ENCODE data around the gene ETNPPL. TPM values are rescaled to one million over a fixed set of nuclear protein-coding genes. Genes with fewer than 3 reads are reported as not detected.
A peak's percentile ranks its signal among the peaks of the same experiment; 100 is the strongest.

Gene ETNPPL
- not detected in 2 replicates for total RNA-seq (2011; cell fraction: chromatin; rRNA removed; ENCODE audit: low replicate concordance)
- not detected in 2 replicates for total RNA-seq (2011; cell fraction: nucleolus; rRNA removed)
- not detected in 2 replicates for total RNA-seq (2011; cell fraction: nucleoplasm; rRNA removed)
- total RNA-seq (2014; rRNA removed) (0.14 TPM in 1 of 2 replicates, not detected in the other), total RNA-seq (2014; rRNA removed; fragmentation: Illumina TruSeq; extraction: Trizol) (not detected in 2 replicates), total RNA-seq (2015; rRNA removed; fragmentation: Illumina TruSeq; extraction: Trizol) (not detected in 2 replicates), total RNA-seq (2021) (not detected in 2 replicates), polyA plus RNA-seq (2011; rRNA removed) (not detected in 2 replicates), polyA plus RNA-seq (2014; fragmentation: Illumina TruSeq; extraction: Trizol) (not detected in 2 replicates), polyA plus RNA-seq (2014; fragmentation: Nextera tagmentation; extraction: Ambion mirVana) (under 1 TPM in 1 of 2 experiments, not detected in 1; 0.06 TPM), polyA plus RNA-seq (2014; rRNA removed) (not detected in 2 replicates), polyA minus RNA-seq (2011; rRNA and poly(A)+ RNA removed) (not detected in 2 replicates), Bru-seq, nascent RNA (not detected), BruChase-seq, experiment 1, labeled RNA remaining after a 2-hour chase (not detected), BruChase-seq, experiment 2, labeled RNA remaining after a 6-hour chase (not detected)
- not detected in 2 replicates for polyA plus RNA-seq (2011; cell fraction: cytosol; rRNA removed)
- not detected in 2 replicates for polyA plus RNA-seq (2011; cell fraction: nucleus; rRNA removed)
- not detected in 2 replicates for polyA plus RNA-seq (2012)
- polyA minus RNA-seq (2011; cell fraction: cytosol; rRNA and poly(A)+ RNA removed) = not detected in 2 replicates
- not detected in 2 replicates for polyA minus RNA-seq (2011; cell fraction: nucleus; rRNA and poly(A)+ RNA removed)
- long read RNA-seq, experiment 1 = 0 reads
- long read RNA-seq, experiment 2 = 0 reads
- long read RNA-seq, experiment 3 = 0 reads

DNA sequence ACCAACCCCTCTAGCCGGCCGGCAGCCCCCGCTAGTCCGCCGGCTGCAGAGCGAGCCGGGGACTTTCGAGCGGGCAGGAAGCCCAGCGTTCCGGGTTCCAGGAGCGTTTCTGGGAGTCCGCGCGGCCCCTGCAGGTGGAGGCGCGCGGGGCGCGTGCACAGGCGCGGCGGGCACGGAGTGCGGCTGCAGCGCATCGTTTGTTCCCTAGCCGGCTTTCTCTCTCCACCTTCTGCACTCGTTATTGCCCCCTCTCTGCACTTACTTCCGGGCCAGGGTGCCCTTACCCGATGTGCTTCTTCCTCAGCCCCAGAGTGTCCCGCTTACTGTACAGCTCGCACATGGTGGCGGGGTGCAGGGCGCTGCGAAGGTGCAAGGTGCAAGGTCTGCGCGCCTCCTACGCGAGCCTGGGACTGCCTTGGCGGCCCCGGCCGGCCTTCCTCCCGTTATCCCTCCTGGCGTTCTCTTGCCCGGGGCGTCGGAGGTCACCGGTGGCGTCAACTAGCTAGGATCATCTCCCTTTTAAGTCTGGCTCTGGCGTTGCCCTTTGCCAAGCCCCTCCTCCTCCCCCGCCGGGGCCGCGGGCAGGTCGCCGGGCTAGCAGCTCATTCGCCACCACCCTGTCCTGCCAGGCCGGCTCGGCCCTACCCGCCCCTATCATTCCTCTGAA is at the start of gene ETNPPL:
Gene ETNPPL, minus strand, starts transcription at position 495 of the 667 bp plus-strand sequence. Its CDS starts 155 bp downstream, at position 340.
- Histone ChIP-seq H3K4me2 (ENCODE audit: insufficient read depth, low read length) (peak within 1 kb of the TSS; percentile 72), H3K27me3 (ENCODE audit: control insufficient read depth in 2 of 2, insufficient read depth in 2 of 2, low read length in 2 of 2) (peaks cover 27 to 28% of the 10 kb centered on the region in 2 experiments), H3K9me1 (ENCODE audit: control insufficient read depth, insufficient read depth, low read length) (no peaks in the 10 kb centered on the region), H3K27ac (ENCODE audit: extremely low read depth, low read depth, low read length) (no peak within 1 kb of the TSS), H3K79me2 (ENCODE audit: control insufficient read depth, insufficient read depth, low read length) (no peaks in the 10 kb centered on the region), H3K9me3 (replicated peaks; ENCODE audit: control insufficient read depth, insufficient read depth, low read depth, low read length) (no peaks in the 10 kb centered on the region), H2AFZ (ENCODE audit: low read depth, low read length) (peak within 1 kb of the TSS; percentile 75), H3K4me1 (replicated peaks in 1 of 2; ENCODE audit: control insufficient read depth in 2 of 2, insufficient read depth in 2 of 2, low read length in 2 of 2) (peaks cover 0 to 11% of the 10 kb centered on the region in 2 experiments; a peak in 3 of 5 replicates), H3K4me3 (peak within 1 kb of the TSS; percentile 20), H3K36me3 (ENCODE audit: control insufficient read depth, insufficient read depth, low read length) (no peaks in the 10 kb centered on the region), H4K20me1 (replicated peaks; ENCODE audit: control insufficient read depth, insufficient read depth, low read length) (no peaks in the 10 kb centered on the region), H3K9ac (ENCODE audit: insufficient read depth in 1 of 2, low read depth in 2 of 2, low read length in 2 of 2) (peak within 1 kb of the TSS in 1 of 2 experiments; percentile 2; a peak in 2 of 4 replicates)
- CTCF ChIA-PET (ENCODE audit: low intra/inter-chr PET ratio) = no interaction called here
- no peak for DNase-seq (ENCODE audit: extremely low read depth in 1 of 4, low spot score in 3 of 4)
- intact Hi-C loops (cut with micrococcal nuclease) = no loop called here
- 37% methylated on average over 54 of the region's 61 CpGs for WGBS (ENCODE audit: insufficient coverage, low coverage, missing lambda C conversion rate)
- POLR2A ChIA-PET = no interaction called here
- peak; percentile 71 for ATAC-seq
- in situ Hi-C loops (cut with MboI) = no loop called here
- BruUV-seq (replicated peaks) = no TSS peak
- FAIRE-seq = no peak
- no peak for TF ChIP-seq TAF1 (IDR thresholded peaks at IDR 0.05; ENCODE audit: control insufficient read depth, extremely low read depth, insufficient read depth, low read length, severe bottlenecking)
- no peak for TF ChIP-seq BRD9 (IDR thresholded peaks at IDR 0.05; ENCODE audit: low read depth, partially characterized antibody)
- TF ChIP-seq, protein P1, sequence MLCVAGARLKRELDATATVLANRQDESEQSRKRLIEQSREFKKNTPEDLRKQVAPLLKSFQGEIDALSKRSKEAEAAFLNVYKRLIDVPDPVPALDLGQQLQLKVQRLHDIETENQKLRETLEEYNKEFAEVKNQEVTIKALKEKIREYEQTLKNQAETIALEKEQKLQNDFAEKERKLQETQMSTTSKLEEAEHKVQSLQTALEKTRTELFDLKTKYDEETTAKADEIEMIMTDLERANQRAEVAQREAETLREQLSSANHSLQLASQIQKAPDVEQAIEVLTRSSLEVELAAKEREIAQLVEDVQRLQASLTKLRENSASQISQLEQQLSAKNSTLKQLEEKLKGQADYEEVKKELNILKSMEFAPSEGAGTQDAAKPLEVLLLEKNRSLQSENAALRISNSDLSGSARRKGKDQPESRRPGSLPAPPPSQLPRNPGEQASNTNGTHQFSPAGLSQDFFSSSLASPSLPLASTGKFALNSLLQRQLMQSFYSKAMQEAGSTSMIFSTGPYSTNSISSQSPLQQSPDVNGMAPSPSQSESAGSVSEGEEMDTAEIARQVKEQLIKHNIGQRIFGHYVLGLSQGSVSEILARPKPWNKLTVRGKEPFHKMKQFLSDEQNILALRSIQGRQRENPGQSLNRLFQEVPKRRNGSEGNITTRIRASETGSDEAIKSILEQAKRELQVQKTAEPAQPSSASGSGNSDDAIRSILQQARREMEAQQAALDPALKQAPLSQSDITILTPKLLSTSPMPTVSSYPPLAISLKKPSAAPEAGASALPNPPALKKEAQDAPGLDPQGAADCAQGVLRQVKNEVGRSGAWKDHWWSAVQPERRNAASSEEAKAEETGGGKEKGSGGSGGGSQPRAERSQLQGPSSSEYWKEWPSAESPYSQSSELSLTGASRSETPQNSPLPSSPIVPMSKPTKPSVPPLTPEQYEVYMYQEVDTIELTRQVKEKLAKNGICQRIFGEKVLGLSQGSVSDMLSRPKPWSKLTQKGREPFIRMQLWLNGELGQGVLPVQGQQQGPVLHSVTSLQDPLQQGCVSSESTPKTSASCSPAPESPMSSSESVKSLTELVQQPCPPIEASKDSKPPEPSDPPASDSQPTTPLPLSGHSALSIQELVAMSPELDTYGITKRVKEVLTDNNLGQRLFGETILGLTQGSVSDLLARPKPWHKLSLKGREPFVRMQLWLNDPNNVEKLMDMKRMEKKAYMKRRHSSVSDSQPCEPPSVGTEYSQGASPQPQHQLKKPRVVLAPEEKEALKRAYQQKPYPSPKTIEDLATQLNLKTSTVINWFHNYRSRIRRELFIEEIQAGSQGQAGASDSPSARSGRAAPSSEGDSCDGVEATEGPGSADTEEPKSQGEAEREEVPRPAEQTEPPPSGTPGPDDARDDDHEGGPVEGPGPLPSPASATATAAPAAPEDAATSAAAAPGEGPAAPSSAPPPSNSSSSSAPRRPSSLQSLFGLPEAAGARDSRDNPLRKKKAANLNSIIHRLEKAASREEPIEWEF (CRISPR knock-in tag; IDR thresholded peaks at IDR 0.05) = no peak
- TF ChIP-seq, protein P2, sequence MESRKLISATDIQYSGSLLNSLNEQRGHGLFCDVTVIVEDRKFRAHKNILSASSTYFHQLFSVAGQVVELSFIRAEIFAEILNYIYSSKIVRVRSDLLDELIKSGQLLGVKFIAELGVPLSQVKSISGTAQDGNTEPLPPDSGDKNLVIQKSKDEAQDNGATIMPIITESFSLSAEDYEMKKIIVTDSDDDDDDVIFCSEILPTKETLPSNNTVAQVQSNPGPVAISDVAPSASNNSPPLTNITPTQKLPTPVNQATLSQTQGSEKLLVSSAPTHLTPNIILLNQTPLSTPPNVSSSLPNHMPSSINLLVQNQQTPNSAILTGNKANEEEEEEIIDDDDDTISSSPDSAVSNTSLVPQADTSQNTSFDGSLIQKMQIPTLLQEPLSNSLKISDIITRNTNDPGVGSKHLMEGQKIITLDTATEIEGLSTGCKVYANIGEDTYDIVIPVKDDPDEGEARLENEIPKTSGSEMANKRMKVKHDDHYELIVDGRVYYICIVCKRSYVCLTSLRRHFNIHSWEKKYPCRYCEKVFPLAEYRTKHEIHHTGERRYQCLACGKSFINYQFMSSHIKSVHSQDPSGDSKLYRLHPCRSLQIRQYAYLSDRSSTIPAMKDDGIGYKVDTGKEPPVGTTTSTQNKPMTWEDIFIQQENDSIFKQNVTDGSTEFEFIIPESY (CRISPR knock-in tag; IDR thresholded peaks at IDR 0.05) = peak; percentile 75; the same call in 1 of the 2 replicates
- no peak for TF ChIP-seq CBX2 (IDR thresholded peaks at IDR 0.05; ENCODE audit: insufficient read depth, low read length, poor library complexity, severe bottlenecking)
- no peak for TF ChIP-seq CBFA2T2 (conservative IDR thresholded peaks at IDR 0.05)
- TF ChIP-seq ZNF589 (CRISPR knock-in tag; IDR thresholded peaks at IDR 0.05; ENCODE audit: low read depth) = no peak
- TF ChIP-seq, protein P3, sequence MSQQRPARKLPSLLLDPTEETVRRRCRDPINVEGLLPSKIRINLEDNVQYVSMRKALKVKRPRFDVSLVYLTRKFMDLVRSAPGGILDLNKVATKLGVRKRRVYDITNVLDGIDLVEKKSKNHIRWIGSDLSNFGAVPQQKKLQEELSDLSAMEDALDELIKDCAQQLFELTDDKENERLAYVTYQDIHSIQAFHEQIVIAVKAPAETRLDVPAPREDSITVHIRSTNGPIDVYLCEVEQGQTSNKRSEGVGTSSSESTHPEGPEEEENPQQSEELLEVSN (IDR thresholded peaks at IDR 0.05; ENCODE audit: borderline replicate concordance in 1 of 2, extremely low read depth in 1 of 2, insufficient read depth in 1 of 2, insufficient read length in 1 of 2, low read depth in 1 of 2, low read length in 1 of 2, poor library complexity in 1 of 2, severe bottlenecking in 1 of 2) = peak in 1 of 2 experiments; percentile 15
